Stomach (tissue), 4 donors: ENCODE data around the gene RAB3GAP2.
"Not testable (repeated sequence)": the region's sequence is repeated elsewhere in the genome, so short reads cannot be mapped to it uniquely, and the experiment has no call there.

ENCODE experiments used
- CTCF ChIP-seq, 7 experiments: fragments of 450-650 bp in 4 of 7; fragments of 200-600 bp in 3 of 7; sonication (generic) in 3 of 7; IDR thresholded peaks; one replicate each; pipeline ENCODE4 v1.5.1; 2016 to 2019; ENCODE audit warnings: antibody characterized with exemption in 7 of 7, control low read depth in 2 of 7, mild to moderate bottlenecking in 1 of 7
- EP300 ChIP-seq: sonication (generic); formaldehyde crosslinking; IDR thresholded peaks from one replicate; pipeline ENCODE4 v1.6.1; 2017; ENCODE audit warnings: antibody characterized with exemption
- POLR2A ChIP-seq, 4 donors: fragments of 450-650 bp; IDR thresholded peaks; one replicate each; pipeline ENCODE4 v1.6.1; 2016; ENCODE audit warnings: antibody characterized with exemption in 4 of 4, control low read depth in 2 of 4, mild to moderate bottlenecking in 1 of 4, moderate library complexity in 1 of 4
- POLR2AphosphoS5 ChIP-seq, 3 donors: sonication (generic); formaldehyde crosslinking; IDR thresholded peaks; one replicate each; pipeline ENCODE4 v1.6.1; 2016; ENCODE audit warnings: antibody characterized with exemption in 3 of 3

- peak in 4 of 7 experiments; percentile 34 to 42 (median 37) for TF ChIP-seq CTCF (IDR thresholded peaks at IDR 0.05)
- not testable (repeated sequence) for TF ChIP-seq POLR2AphosphoS5 (IDR thresholded peaks at IDR 0.05); POLR2A (IDR thresholded peaks at IDR 0.05); EP300
These were observed 53.7 kb downstream of the RAB3GAP2 start for GRCh38 chr1:220218397-220219135.
